HEK293T (cell line): ENCODE data around the gene ADAMTS12.
"Not testable (repeated sequence)": the region's sequence is repeated elsewhere in the genome, so short reads cannot be mapped to it uniquely, and the experiment has no call there.

Experiments
- CTCF ChIA-PET: fragments of 350-600 bp; formaldehyde crosslinking; extraction: SDS; loops from one replicate; lab custom pipeline; 2021; ENCODE audit warnings: antibody characterized with exemption, inconsistent platforms; lab: Yijun Ruan, JAX
- POLR2A ChIA-PET: fragments of 350-600 bp; formaldehyde crosslinking; extraction: SDS; loops from one replicate; lab custom pipeline; 2020; ENCODE audit warnings: antibody characterized with exemption, inconsistent platforms; lab: Yijun Ruan, JAX
- DNase-seq: peaks from one replicate; pipeline ENCODE4 v3.0.0; 2012; ENCODE audit warnings: mixed read lengths; ENCODE audit errors: extremely low spot score
- ARNT ChIP-seq: fragments of 450-650 bp; IDR thresholded peaks from 2 replicates; pipeline ENCODE4 v1.6.1; 2017; ENCODE audit warnings: mild to moderate bottlenecking
- BHLHE40 ChIP-seq: fragments of 450-650 bp; IDR thresholded peaks from 2 replicates; pipeline ENCODE4 v1.6.1; 2016; ENCODE audit warnings: mild to moderate bottlenecking, moderate library complexity, borderline replicate concordance
- CTBP1 ChIP-seq: fragments of 450-650 bp; IDR thresholded peaks from 2 replicates; pipeline ENCODE4 v1.6.1; 2016; ENCODE audit warnings: borderline replicate concordance
- ELF4 ChIP-seq: fragments of 450-650 bp; IDR thresholded peaks from 2 replicates; pipeline ENCODE4 v1.6.1; 2017; ENCODE audit warnings: antibody characterized with exemption
- FOXA1 ChIP-seq: fragments of 450-650 bp; IDR thresholded peaks from 2 replicates; pipeline ENCODE4 v1.6.1; 2016; ENCODE audit warnings: mild to moderate bottlenecking
- FOXK2 ChIP-seq: fragments of 450-650 bp; IDR thresholded peaks from 2 replicates; pipeline ENCODE4 v1.6.1; 2016; ENCODE audit warnings: mild to moderate bottlenecking
- FOXM1 ChIP-seq: fragments of 450-650 bp; IDR thresholded peaks from 2 replicates; pipeline ENCODE4 v1.6.1; 2017; ENCODE audit warnings: mild to moderate bottlenecking, borderline replicate concordance
- HDGF ChIP-seq: fragments of 450-650 bp; IDR thresholded peaks from 2 replicates; pipeline ENCODE4 v1.6.1; 2017; ENCODE audit warnings: antibody characterized with exemption, borderline replicate concordance
- L3MBTL2 ChIP-seq: fragments of 450-650 bp; conservative IDR thresholded peaks from 2 replicates; pipeline ENCODE4 v1.6.1; 2016; ENCODE audit warnings: mild to moderate bottlenecking
- LEF1 ChIP-seq: fragments of 450-650 bp; IDR thresholded peaks from 2 replicates; pipeline ENCODE4 v1.6.1; 2017; ENCODE audit warnings: mild to moderate bottlenecking, borderline replicate concordance
- NFRKB ChIP-seq: fragments of 450-650 bp; IDR thresholded peaks from 2 replicates; pipeline ENCODE4 v1.6.1; 2016; ENCODE audit warnings: mild to moderate bottlenecking, moderate library complexity
- PKNOX1 ChIP-seq: fragments of 450-650 bp; IDR thresholded peaks from 2 replicates; pipeline ENCODE4 v1.6.1; 2016
- SP1 ChIP-seq: fragments of 450-650 bp; IDR thresholded peaks from 2 replicates; pipeline ENCODE4 v1.6.1; 2017
- SUZ12 ChIP-seq: fragments of 450-650 bp; IDR thresholded peaks from 2 replicates; pipeline ENCODE4 v1.6.1; 2016; ENCODE audit warnings: mild to moderate bottlenecking
- TARDBP ChIP-seq: fragments of 450-650 bp; IDR thresholded peaks from 2 replicates; pipeline ENCODE4 v1.6.1; 2016
- ZNF384 ChIP-seq: fragments of 450-650 bp; IDR thresholded peaks from 2 replicates; pipeline ENCODE4 v1.6.1; 2016

Gene ADAMTS12

GRCh38 chr5:33880319-33880718 lies 11.5 kb downstream of the ADAMTS12 start:
- no peak for DNase-seq
- TF ChIP-seq FOXA1 (no peak), ARNT (no peak), ELF4 (no peak), CTBP1 (no peak), ZNF384 (no peak), NFRKB (no peak)
- CTCF ChIA-PET, result no interaction called here
- POLR2A ChIA-PET, result no interaction called here

- ChIA-PET CTCF (no interaction called here), POLR2A (no interaction called here)
- TF ChIP-seq FOXM1 (no peak), ELF4 (no peak), HDGF (no peak), TARDBP (no peak), BHLHE40 (no peak), CTBP1 (no peak), L3MBTL2 (no peak), ZNF384 (no peak), SP1 (no peak), LEF1 (no peak), ARNT (no peak), SUZ12 (no peak), PKNOX1 (no peak), FOXA1 (no peak)
- no peak for DNase-seq
These were observed 14.3 kb downstream of the ADAMTS12 start for GRCh38 chr5:33877449-33877848.

- TF ChIP-seq SP1, result no peak
- no peak for TF ChIP-seq FOXA1
- no peak for TF ChIP-seq LEF1
- no peak for TF ChIP-seq PKNOX1
- no peak for TF ChIP-seq SUZ12
- no peak for TF ChIP-seq HDGF
- TF ChIP-seq ARNT, result no peak
- TF ChIP-seq NFRKB, result no peak
- TF ChIP-seq BHLHE40, result no peak
- no peak for TF ChIP-seq ZNF384
- TF ChIP-seq CTBP1, result no peak
- ChIA-PET CTCF (no interaction called here), POLR2A (no interaction called here)
- no peak for DNase-seq
These were observed 24.5 kb downstream of the ADAMTS12 start for GRCh38 chr5:33867241-33867640.

- POLR2A ChIA-PET, DNase-seq, CTCF ChIA-PET: not testable (repeated sequence)
These were observed 32.6 kb downstream of the ADAMTS12 start for GRCh38 chr5:33859177-33859576.

GRCh38 chr5:33857037-33857436 lies 34.8 kb downstream of the ADAMTS12 start:
- ChIA-PET POLR2A (no interaction called here), CTCF (no interaction called here)
- DNase-seq, result no peak
- TF ChIP-seq HDGF (no peak), ZNF384 (no peak), ELF4 (no peak), BHLHE40 (no peak), PKNOX1 (no peak), ARNT (no peak), FOXA1 (no peak), SP1 (no peak), TARDBP (no peak), L3MBTL2 (no peak), CTBP1 (no peak), LEF1 (no peak), FOXK2 (no peak), NFRKB (no peak), SUZ12 (no peak)

- TF ChIP-seq HDGF (no peak), FOXA1 (no peak), ARNT (no peak), NFRKB (no peak)
- ChIA-PET POLR2A (no interaction called here), CTCF (no interaction called here)
- DNase-seq, result no peak
These were observed 36.4 kb downstream of the ADAMTS12 start for GRCh38 chr5:33855396-33855795.

GRCh38 chr5:33854733-33855151 lies 37.0 kb downstream of the ADAMTS12 start:
- DNase-seq, result no peak
- POLR2A ChIA-PET, result no interaction called here
- TF ChIP-seq SUZ12 (no peak), LEF1 (no peak)
- CTCF ChIA-PET, result no interaction called here
